Pulmonary artery endothelial cell (primary cell): ENCODE data around the gene OTUB2. TPM values are rescaled to one million over a fixed set of nuclear protein-coding genes. Genes with fewer than 3 reads are reported as not detected.
A peak's percentile ranks its signal among the peaks of the same experiment; 100 is the strongest.

Experiments
- DNase-seq: peaks from one replicate; pipeline ENCODE4 v3.0.0-alpha.2; 2011; ENCODE audit warnings: low read depth, low spot score
- total RNA-seq: library from RNA; depleted of rRNA; stranded (reverse); fragments of >200 nt; gene quantifications from 2 replicates; pipeline ENCODE4 v1.2.3, GENCODE V29; 2014

The OTUB2 gene
- total RNA-seq, 1 donor from 2014 or later: 0.53 TPM

DNA sequence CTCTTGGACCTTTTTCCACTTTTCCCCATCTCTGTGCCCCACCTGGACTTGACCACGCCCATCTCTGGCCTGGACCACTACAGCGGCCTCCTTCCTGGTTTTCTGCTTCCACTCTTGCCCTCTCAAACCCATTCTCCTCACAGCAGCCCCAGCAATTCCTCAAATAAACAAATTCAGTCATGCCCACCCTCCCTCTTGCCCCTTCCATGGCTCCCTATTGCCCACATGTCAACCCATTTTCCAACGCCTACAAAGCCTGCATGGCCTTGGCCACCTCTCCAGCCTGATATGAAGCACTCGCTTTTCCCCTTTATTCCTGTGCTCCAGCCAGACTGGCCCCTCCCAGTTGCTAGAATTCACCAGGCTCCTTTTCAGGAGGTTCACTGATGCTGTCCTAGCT lies 5.9 kb upstream of the OTUB2 start:
- DNase-seq: no peak

DNA sequence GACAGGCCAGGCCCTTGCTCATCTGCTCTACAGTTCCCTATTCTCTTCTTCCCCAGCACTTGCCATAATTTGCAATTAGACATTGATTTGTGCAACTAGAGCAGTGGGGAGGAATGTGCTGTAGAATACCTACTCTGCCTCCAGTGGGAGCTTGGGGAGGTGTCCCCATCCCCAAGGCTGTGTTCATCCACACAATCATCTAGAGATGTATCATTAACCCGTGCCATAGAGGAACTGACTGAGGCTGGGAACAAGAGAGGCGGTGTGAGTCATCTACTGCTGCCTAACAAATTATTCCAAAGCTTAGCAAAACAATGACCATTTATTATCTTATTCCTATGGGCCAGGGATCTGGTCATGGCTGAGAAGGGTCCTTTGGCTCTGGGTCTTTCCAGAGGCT lies 5.1 kb upstream of the OTUB2 start:
- DNase-seq: no peak

DNA sequence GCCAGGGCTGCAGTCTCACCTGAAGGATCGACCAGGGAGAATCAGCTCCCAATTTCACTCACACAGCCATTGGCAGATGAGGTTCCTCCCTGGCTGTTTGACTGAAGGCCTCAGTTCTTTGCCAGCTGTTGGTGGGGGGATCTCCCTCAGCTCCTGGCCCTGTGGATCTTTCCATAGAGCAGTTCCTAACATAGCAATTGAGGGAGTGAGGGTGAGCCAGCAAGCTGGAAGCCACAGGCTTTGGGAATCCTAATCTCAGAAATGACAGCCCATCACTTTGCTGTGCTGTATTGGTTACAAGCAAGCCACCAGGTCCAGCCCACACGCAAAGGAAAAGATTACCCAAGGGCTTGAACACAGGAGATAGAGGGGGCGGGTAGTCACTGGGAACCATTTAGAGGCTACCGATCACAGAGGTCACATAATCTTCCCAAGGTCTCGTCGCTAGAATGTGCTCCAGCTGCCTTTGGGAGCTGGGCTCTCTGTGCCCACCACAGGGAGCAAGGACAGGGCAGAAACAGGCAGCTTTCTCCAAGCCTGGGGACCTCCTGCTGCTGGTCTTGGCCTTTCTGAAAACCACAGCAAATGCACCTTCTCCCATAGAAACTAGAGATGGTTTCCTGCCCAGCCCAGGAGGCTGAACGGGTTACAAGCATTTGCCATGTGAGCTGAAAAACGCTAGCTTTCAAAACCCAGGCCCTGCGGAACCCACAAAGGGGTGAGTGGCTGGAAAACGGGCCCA lies 4.6 kb upstream of the OTUB2 start:
- no peak for DNase-seq

DNA sequence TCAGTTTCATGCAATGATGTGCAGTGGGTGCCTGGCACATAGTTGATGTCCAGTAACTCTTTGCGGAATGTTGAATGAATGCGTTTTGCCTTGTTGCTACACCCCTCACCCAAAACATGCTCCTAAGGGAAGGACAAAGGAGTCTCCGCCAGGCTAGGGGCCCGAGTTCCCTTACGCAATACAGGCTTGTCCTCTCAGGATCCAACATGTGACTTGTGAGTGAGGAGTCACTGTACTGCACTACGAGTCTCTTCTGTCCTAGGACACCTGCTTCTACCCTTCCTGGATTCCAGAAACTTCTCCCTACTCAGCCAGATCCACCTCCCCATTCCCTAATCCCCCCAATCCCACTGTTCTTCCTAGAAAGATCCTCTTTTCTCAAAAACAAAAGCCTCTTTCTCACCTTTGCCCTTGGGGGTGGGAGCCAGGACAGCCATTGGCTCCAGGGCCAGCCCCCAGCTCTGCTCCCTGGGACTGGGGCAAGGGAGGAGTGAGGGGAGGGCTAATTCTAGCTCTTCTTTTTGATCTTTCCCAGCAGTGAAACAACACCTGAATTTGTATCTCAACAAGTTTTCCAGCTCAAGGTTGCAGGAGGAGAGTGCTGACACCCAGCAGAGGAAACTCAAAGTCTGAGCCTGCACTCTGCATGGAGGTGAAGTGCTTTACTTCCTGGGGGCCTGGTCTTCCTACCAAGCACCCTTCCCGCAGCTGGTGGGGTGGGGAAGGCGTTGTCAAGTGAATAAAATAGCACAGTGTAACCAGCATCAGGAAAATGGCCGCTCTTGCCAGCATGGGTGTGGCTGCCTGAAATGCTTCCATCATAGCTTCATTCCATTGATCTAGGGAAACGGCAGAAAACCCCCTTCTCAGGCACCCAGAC lies 3.4 kb upstream of the OTUB2 start:
- no peak for DNase-seq

DNA sequence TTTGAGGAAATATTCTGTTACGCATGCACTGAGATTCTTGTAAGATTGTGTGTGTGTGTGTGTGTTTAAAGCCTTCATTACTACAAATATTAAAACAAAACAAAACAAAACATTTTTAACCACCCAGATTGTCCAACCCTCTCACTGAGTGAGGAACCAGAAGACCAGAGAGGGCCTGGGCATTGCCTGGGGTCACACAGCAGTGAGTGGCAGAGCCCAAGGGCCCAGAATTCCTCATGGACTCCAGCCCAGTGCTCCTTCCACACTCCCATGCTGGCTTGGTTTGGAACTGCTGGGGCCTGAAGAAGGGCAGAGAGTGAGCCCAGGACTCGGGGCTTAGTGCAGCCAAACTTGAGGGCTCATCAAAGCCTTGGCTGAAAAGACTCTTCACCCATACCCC lies 1.6 kb upstream of the OTUB2 start:
- no peak for DNase-seq

DNA sequence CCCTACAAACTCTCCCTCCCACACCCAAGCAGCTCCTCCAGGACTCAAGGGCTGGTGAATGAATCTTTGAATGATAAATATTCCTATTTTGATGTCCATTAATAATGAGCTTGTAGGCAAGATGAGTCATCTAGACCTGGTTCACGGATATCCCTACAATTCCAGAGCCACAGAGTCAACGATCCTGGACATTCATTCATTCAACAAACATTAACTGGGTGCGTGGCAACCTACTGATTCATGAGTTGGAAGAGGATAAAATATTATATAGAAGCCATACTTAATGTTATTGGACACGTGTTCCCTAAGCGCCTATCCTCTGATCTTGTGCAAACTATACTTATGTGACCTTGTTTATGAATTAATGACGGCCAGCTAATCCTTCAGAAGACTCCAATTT lies 420 bp upstream of the OTUB2 start:
- no peak for DNase-seq

DNA sequence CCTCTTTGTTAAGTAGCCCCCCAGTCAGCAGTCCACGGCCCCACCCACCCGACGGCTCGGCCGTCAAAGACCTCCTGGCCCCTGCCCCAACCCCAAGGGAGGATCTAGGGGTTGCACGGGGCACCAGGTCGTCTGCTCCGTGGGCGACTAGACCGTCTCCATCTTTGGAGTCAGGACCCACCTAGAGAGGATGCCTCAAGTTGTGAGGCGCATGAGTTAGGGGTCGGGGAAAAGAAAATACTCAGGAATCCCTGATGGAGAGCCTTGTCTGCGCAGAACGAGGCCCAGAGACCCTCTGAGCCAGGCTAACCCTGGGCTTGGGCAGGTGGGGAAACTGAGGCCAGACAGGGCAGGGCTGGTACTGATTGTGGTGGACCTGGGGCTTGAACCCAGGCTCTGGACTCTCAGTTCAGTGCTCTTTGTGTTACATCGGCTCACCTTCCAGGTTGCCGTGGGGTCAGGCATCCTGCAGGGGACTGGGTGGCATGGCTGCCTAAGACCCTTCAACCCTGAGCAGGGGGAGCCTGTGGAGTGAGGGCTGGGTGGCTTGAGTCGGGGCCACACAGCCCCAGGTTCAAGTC lies 839 bp downstream of the OTUB2 start:
- no peak for DNase-seq

DNA sequence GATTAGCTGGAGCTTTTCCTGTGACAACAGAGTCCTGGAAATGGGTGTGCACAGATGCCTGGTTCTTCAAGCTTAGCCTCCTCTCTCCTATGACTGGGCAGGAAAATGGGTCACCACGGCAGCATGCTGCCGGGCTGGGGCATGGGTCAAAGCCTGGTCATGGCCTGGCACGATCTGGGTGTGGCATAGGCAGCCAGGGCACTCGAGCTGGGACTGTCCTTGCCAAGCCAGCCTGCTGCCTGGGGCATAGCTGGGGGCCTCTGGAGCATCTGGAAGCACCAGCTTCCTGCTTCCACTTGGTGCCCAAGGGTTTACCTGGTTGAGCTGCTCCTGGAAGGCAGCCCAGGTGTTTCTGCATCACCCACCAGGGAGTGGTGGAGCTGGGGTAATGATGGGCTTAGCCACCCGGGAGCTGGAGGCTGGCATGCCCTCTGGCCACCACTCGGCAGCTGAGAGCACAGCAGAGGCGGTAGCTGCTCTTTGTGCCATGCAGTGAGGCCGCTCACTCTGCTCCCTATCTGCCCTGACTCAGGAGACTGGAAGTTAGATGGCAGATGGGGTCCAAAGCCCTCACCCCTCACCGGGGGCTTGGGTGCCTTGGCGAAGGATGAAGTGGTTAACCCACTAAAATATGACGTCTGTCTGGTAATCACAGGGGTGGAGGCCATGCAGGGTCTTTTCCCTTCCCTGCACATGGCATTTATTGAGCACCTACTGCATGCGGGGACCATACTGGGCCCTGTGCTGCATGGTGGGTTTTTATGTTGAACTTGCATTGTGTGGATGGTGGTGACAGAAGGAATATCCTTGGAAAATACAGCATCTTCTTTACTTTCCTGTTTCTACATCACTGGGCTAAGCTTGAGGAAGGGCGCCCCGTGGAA lies 1.7 kb downstream of the OTUB2 start:
- DNase-seq: no peak

DNA sequence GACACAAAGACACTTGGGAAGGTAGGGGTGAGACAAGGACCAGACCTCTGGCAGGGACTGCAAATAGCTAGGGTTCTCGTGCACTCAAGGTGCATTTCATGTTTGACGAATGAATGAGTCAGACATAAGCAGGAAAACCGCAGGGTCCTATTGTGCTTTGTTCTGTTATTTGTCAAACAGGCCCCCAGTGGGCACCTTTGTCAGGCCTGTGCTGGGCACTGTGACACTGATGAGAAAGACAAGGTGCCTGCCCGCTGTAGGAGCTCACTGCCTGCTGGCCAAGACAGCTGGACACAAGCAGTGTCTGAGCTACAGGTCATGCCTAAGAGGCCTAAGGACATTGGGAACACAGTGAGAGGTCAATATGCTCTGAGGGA lies 2.3 kb downstream of the OTUB2 start:
- DNase-seq: no peak

DNA sequence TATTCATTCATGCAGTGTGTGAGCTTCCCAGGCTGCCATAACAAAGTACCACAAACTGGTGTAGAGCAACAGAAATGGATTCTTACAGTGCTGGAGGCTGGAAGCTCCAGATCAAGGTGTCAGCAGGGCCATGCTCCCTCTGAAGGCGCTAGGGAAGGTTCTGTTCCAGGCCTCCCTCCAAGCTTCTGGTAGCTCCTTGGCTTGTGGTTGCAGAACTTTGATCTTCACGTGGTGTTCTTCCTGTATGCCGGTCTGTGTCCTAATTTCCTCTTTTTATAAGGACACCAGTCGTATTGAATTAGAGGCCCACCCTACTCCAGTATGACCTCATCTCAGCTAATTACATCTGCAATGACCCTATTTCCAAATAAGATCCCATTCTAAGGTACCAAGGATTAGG lies 3.1 kb downstream of the OTUB2 start:
- DNase-seq: no peak

DNA sequence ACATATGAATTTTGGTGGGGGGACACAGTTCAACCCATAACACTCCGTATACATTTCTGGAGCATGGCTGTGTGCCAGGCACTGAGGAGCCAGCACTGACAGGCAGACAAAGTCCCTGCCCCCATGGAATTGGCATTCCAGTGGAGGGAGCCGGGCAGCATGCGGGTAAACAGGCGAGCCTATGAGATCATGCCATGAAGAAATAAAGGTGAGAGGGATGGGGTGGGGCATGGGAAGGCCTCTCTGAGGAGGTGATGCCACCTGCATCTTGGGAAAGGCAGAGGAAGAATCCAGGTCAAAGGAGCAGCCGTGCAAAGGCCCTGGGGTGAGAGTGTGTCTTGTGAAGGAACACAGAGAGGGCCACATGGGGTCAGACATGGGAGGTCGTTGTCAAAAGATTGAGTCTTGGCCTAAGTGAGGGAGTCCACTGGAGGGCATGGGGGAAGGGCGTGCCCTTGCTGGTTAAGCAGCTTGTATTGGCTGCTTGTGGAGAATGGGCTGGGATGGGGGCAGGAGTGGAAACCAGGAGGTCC lies 3.6 kb downstream of the OTUB2 start:
- no peak for DNase-seq

DNA sequence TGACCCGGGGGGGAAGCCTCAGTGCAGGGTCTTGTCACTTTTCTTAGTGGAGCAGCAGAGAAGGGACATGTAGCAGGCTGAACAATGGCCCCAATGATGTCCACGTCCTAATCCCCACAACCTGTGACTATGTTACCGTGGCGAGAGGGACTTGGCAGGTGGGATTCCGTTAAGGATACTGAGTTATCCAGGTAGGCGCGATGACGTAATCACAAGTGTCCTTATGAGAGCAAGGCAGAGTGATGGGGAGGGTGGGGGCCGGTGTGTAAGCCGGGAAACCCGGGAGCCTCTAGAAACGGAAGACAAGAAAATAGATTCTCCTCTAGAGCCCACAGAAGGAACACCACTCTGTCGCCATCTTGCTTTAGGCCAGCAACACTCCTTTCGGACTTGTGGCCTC lies 4.4 kb downstream of the OTUB2 start:
- DNase-seq: no peak

DNA sequence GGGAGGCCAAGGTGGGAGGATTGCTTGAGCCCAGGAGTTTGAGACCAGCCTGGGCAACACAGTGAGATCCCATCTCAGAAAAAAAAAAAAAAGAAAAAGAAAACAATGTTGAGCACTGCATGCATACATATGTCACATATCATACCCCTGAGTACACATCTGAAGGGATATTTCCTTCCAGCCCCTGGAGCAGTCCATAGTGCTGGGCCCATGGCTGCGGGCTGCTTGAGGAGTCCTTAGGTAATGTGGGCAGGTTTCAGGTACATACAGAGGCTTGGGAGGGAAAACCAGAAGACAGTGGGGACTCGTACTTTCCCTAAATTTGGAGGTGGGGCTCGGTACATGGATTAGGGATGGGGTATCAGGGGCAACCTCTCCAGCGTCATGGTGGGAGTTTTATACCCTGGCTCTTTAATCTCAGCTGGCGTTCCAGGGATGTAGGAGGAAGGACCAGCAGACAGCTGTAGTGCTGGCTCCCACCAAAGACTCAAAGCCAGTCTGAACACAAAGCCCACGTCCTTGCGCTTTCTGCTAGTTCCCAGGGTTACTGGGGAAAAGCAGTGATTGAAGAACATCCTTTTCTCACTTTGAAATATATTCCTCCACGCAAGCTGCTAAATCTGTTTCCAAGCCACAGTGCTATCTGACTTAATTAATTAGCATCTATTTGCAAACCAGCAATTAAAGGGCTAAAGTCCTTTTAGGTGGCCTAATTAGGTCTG lies 5.2 kb downstream of the OTUB2 start:
- no peak for DNase-seq

DNA sequence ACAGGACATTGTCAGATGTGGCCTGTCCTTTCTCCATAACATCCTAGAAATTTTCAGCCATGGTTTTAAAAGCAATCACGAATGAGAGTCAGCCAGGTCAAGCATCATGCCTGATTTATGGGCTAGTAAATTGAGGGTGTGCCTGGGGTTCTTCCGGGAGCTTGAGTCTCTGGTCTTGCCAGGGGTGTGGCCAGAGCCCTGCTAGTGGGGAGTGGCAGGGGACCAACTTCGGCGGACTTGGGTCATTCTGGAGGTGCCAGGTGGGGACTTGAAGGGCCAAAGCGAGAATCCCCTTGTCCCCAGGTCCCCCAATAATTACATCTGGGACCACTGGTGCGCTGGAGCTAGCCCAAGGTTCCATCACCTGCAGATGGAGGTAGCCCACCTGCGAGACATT lies 5.7 kb downstream of the OTUB2 start:
- DNase-seq: no peak

DNA sequence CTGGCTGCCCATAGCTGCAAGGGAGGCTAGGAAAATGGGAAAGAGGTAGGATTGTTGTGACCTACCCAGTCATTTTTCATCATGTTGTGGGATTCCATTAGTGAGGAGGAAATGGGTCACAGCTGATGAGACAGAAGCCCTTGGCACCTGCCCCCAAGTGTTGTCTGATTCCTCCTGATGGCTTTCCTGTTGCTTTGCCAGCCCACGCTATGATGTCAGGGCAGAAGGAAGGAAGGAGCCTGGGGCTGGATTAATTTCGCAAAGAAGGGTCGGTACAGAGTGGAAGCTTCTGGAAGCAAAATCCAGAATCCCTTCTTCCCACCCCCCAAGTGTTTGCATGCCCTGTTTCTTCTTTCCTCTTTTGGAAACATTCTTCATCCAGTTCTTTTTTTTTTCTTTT lies 8.7 kb downstream of the OTUB2 start:
- no peak for DNase-seq

DNA sequence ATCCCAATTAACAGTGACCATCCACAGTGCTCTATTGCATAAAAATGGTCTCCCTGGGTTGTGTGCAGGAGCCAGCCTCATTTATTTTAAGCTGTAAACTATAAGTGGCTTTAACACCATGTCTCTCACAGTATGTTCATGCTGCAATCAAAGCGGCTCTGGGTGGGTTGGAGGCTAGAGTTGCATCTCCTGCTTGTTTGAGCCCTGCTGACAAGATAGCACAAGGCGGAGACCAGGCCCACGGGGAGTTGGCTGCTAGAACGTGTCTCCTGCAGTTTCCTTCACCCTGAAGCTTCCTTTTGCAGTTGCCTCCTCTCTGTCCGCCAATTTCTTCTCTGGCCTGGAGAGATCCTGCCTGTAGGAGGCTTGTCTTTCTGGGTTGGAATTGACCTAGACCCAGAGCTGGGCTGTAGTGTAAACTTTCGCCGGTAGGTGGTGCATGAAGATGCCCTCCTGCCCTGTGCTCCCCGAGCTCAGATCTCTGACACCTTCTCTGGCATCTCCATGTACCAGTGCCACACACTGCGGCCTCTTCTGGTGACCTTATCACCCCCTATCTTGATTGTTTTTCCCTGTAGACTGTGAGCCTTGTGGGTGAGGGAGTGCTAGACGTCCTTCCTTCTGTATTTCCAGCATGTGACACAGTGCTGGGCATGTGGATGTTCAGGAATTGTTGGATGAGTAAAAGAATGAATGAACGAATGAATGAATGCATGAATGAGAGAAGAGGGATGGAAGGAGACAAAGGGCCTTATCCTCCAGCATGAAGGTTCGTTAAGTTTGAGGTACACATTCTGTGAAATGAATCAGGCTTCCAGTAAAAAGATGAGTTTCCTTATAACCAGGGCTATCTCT lies 10.4 kb downstream of the OTUB2 start:
- peak; percentile 30 for DNase-seq

DNA sequence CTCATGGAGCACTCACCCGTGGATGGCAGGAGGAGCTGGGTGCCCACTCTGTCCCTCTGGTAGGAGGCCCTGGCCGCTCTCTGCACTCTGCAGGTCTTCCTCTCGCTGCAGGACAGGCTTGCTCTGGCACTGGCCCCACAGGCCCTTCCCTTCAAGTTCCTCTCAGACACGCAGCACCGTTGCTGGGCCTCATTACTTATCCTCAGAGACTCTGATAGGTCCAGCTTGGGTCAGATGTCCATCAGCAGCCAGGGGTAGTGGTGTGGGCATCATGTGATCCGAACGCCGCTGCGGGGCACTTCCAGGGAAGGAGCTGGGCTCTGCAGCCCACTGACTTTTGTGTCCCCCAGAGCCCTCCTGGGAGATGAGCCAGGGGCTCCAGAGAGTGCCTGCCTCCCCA lies 11.8 kb downstream of the OTUB2 start:
- no peak for DNase-seq

DNA sequence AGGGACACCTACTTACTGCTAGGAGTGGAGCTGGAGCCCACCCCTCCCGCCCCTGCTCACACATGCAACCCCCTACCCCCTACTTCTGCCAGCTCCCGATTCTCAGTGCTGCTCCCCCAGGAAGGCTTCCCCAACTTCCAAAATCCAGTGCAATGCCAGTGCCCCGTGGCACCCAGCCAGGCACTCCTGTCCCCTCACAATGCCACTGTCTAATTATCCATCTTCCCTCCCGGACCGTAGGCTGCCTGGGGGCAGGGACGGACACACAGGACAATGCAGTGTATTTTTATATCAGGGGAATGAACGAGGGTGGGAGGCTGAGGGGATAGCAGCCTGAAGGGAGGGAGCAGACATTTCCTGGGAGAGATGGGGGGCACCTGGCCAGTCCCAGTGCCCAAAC lies 12.4 kb downstream of the OTUB2 start:
- no peak for DNase-seq

DNA sequence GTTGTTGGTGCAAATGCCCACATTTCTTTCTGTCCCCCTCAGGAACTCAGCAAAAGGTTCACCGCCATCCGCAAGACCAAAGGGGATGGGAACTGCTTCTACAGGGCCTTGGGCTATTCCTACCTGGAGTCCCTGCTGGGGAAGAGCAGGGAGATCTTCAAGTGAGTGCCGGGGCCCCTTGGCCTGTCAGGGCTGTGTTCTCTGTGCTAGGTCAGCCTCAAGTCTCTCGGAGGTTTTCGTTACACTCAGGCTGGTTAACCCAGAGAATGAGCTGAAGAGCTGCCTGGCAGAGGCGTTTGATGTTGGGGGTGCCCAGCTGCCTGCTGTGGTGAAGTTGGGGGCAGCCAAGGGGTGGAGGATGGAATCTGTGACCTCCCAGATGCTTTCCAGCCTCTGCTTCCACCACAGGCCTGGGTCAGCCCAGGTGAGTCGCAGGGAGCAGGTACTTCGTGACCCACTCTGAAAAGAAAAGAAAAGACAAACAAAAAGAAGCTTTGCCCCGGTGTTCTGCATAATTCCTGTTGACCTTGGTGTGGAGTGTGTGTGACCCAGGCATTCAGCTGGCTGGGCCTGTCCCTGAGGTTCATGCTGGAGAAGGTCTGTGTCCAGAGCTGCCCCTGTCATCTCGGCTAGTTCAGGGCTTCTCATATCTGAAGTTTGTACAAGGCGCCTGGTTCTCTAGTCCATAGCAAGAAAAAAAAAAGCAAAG lies 12.9 kb downstream of the OTUB2 start:
- DNase-seq: no peak
